RWPE1 (cell line): Measurements from ENCODE around the gene FAM184B.
"Not testable (repeated sequence)": the region's sequence is repeated elsewhere in the genome, so short reads cannot be mapped to it uniquely, and the experiment has no call there.

ENCODE experiments used
- CTCF ChIA-PET: fragments of 350-600 bp; sonication (Branson Sonifier 250); formaldehyde crosslinking; extraction: SDS; loops from one replicate; lab custom pipeline; 2021; lab: Yijun Ruan, JAX
- POLR2A ChIA-PET: fragments of 400-600 bp; formaldehyde crosslinking; extraction: SDS; loops from one replicate; lab custom pipeline; 2020; ENCODE audit warnings: antibody characterized with exemption; ENCODE audit not compliant: low non-redundant PET; lab: Yijun Ruan, JAX
- DNase-seq: peaks from one replicate; pipeline ENCODE4 v3.0.0; 2012; ENCODE audit warnings: low spot score
- H3K27ac ChIP-seq: fragments of 450-650 bp; 2 replicates; pipeline ENCODE4 v1.5.1; 2017
- TF ChIP-seq, protein P1 (sequence below): fragments of 450-650 bp; conservative IDR thresholded peaks from 2 replicates; pipeline ENCODE4 v1.5.1; 2017; ENCODE audit warnings: low read depth, mild to moderate bottlenecking

The FAM184B gene

GRCh38 chr4:17667653-17668201 is 113.7 kb downstream of the FAM184B start:
- no peak for DNase-seq
- H3K27ac ChIP-seq: no peak overlapping the region
- POLR2A ChIA-PET: no interaction called here
- CTCF ChIA-PET: no interaction called here
- TF ChIP-seq, protein P1, sequence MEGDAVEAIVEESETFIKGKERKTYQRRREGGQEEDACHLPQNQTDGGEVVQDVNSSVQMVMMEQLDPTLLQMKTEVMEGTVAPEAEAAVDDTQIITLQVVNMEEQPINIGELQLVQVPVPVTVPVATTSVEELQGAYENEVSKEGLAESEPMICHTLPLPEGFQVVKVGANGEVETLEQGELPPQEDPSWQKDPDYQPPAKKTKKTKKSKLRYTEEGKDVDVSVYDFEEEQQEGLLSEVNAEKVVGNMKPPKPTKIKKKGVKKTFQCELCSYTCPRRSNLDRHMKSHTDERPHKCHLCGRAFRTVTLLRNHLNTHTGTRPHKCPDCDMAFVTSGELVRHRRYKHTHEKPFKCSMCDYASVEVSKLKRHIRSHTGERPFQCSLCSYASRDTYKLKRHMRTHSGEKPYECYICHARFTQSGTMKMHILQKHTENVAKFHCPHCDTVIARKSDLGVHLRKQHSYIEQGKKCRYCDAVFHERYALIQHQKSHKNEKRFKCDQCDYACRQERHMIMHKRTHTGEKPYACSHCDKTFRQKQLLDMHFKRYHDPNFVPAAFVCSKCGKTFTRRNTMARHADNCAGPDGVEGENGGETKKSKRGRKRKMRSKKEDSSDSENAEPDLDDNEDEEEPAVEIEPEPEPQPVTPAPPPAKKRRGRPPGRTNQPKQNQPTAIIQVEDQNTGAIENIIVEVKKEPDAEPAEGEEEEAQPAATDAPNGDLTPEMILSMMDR: no peak

GRCh38 chr4:17667253-17667652 is 114.2 kb downstream of the FAM184B start:
- ChIA-PET CTCF (no interaction called here), POLR2A (no interaction called here)
- TF ChIP-seq, protein P1: no peak
- no peak for DNase-seq
- H3K27ac ChIP-seq: no peak overlapping the region

GRCh38 chr4:17665852-17666251 is 115.6 kb downstream of the FAM184B start:
- H3K27ac ChIP-seq: no peak overlapping the region
- ChIA-PET CTCF (no interaction called here), POLR2A (no interaction called here)
- TF ChIP-seq, protein P1: no peak
- no peak for DNase-seq

- H3K27ac ChIP-seq: no peak overlapping the region
- DNase-seq: no peak
- TF ChIP-seq, protein P1: no peak
- POLR2A ChIA-PET: no interaction called here
- CTCF ChIA-PET: no interaction called here
Measured at GRCh38 chr4:17665346-17665745, 116.1 kb downstream of the FAM184B start.

DNA sequence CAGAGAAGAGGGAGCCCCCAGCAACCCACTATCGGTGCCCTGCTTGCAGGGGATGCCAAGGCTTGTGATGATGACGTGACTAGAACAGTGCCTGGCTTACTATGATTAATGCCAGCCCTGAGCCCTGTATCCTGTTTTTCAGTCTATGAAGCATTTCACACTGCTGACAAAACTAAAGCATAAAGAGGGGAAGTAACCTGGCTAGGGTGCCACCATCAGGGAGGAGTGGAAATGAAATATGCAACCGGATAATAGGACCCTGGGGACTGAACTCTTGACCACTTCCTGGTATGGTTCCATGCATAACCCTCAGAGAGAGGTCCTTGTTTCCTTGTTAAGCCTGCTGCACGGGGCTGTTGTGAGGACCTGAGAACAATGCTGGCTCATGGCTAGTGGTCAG is 116.7 kb downstream of the FAM184B start:
- CTCF ChIA-PET: no interaction called here

GRCh38 chr4:17662694-17663093 is 118.7 kb downstream of the FAM184B start:
- TF ChIP-seq, protein P1: no peak
- CTCF ChIA-PET: no interaction called here
- DNase-seq: no peak
- POLR2A ChIA-PET: no interaction called here
- H3K27ac ChIP-seq: no peak overlapping the region

More for the DNA sequence above, 116.7 kb downstream of the FAM184B start:
- no peak overlapping the region for H3K27ac ChIP-seq
- POLR2A ChIA-PET: no interaction called here
- TF ChIP-seq, protein P1: no peak
- DNase-seq: no peak

GRCh38 chr4:17659196-17659595 is 122.2 kb downstream of the FAM184B start:
- H3K27ac ChIP-seq, DNase-seq, POLR2A ChIA-PET, CTCF ChIA-PET: not testable (repeated sequence)
